ENCODE data around the gene FYCO1.

Gene FYCO1

GRCh38 chr3:45947361-45947760, 48.3 kb downstream of the FYCO1 start:
- in situ Hi-C loops (cut with MboI; ENCODE audit: low sequenced_read_pairs), result loop anchor here (10.0 to 25.0 kb wide), 2 partner anchors 127 to 415 kb away; partner anchors contain the start of genes CCR2 and CCR5

- in situ Hi-C loops (cut with MboI; ENCODE audit: low sequenced_read_pairs), result loop anchor here (10.0 to 25.0 kb wide), 2 partner anchors 128 to 415 kb away; partner anchors contain the start of genes CCR2 and CCR5
Observed at GRCh38 chr3:45946875-45947274, 48.7 kb downstream of the FYCO1 start.

GRCh38 chr3:45946307-45946706, 49.3 kb downstream of the FYCO1 start:
- in situ Hi-C loops (cut with MboI; ENCODE audit: low sequenced_read_pairs), result loop anchor here (10.0 to 25.0 kb wide), 2 partner anchors 128 to 416 kb away; partner anchors contain the start of genes CCR2 and CCR5

- in situ Hi-C loops (cut with MboI; ENCODE audit: low sequenced_read_pairs), result loop anchor here (10.0 to 25.0 kb wide), 2 partner anchors 130 to 417 kb away; partner anchors contain the start of genes CCR2 and CCR5
Observed at GRCh38 chr3:45944830-45945620, 50.6 kb downstream of the FYCO1 start.

- in situ Hi-C loops (cut with MboI; ENCODE audit: low sequenced_read_pairs), result loop anchor here (10.0 to 25.0 kb wide), 2 partner anchors 131 to 419 kb away; partner anchors contain the start of genes CCR2 and CCR5
Observed at GRCh38 chr3:45943207-45943846, 52.3 kb downstream of the FYCO1 start, which contains the start of gene CXCR6. CXCR6 (plus strand) TSS chr3:45943464; CDS start chr3:45946482, 3,018 bp downstream.

GRCh38 chr3:45942051-45942825, 53.4 kb downstream of the FYCO1 start:
- in situ Hi-C loops (cut with MboI; ENCODE audit: low sequenced_read_pairs), result loop anchor here (10.0 to 25.0 kb wide), 2 partner anchors 133 to 420 kb away; partner anchors contain the start of genes CCR2 and CCR5

- in situ Hi-C loops (cut with MboI; ENCODE audit: low sequenced_read_pairs), result loop anchor here (10.0 to 25.0 kb wide), 2 partner anchors 134 to 421 kb away; partner anchors contain the start of genes CCR2 and CCR5
Observed at GRCh38 chr3:45940781-45941365, 54.8 kb downstream of the FYCO1 start.

GRCh38 chr3:45940004-45940780, 55.4 kb downstream of the FYCO1 start:
- in situ Hi-C loops (cut with MboI; ENCODE audit: low sequenced_read_pairs), result loop anchor here (10.0 to 25.0 kb wide), 2 partner anchors 135 to 422 kb away; partner anchors contain the start of genes CCR2 and CCR5

- in situ Hi-C loops (cut with MboI; ENCODE audit: low sequenced_read_pairs), result loop anchor here (25.0 kb wide), 1 partner anchor 423 kb away; the partner anchor contains the start of genes CCR2 and CCR5
Observed at GRCh38 chr3:45939341-45939771, 56.3 kb downstream of the FYCO1 start.

- in situ Hi-C loops (cut with MboI; ENCODE audit: low sequenced_read_pairs), result loop anchor here (25.0 kb wide), 1 partner anchor 423 kb away; the partner anchor contains the start of genes CCR2 and CCR5
Observed at GRCh38 chr3:45938864-45939263, 56.8 kb downstream of the FYCO1 start.

- in situ Hi-C loops (cut with MboI; ENCODE audit: low sequenced_read_pairs), result loop anchor here (25.0 kb wide), 1 partner anchor 424 kb away; the partner anchor contains the start of genes CCR2 and CCR5
Observed at GRCh38 chr3:45938043-45938435, 57.6 kb downstream of the FYCO1 start.

GRCh38 chr3:45937206-45938042, 58.2 kb downstream of the FYCO1 start:
- in situ Hi-C loops (cut with MboI; ENCODE audit: low sequenced_read_pairs), result loop anchor here (25.0 kb wide), 1 partner anchor 425 kb away; the partner anchor contains the start of genes CCR2 and CCR5

GRCh38 chr3:45936261-45936660, 59.4 kb downstream of the FYCO1 start:
- in situ Hi-C loops (cut with MboI; ENCODE audit: low sequenced_read_pairs), result loop anchor here (25.0 kb wide), 1 partner anchor 426 kb away; the partner anchor contains the start of genes CCR2 and CCR5

- in situ Hi-C loops (cut with MboI; ENCODE audit: low sequenced_read_pairs), result loop anchor here (25.0 kb wide), 1 partner anchor 429 kb away; the partner anchor contains the start of genes CCR2 and CCR5
Observed at GRCh38 chr3:45933591-45933990, 62.0 kb downstream of the FYCO1 start.

GRCh38 chr3:45932112-45932511, 63.5 kb downstream of the FYCO1 start:
- in situ Hi-C loops (cut with MboI; ENCODE audit: low sequenced_read_pairs), result loop anchor here (25.0 kb wide), 1 partner anchor 430 kb away; the partner anchor contains the start of genes CCR2 and CCR5

- in situ Hi-C loops (cut with MboI; ENCODE audit: low sequenced_read_pairs), result loop anchor here (25.0 kb wide), 1 partner anchor 431 kb away; the partner anchor contains the start of genes CCR2 and CCR5
Observed at GRCh38 chr3:45931496-45931895, 64.1 kb downstream of the FYCO1 start.

- in situ Hi-C loops (cut with MboI; ENCODE audit: low sequenced_read_pairs), result loop anchor here (25.0 kb wide), 1 partner anchor 433 kb away; the partner anchor contains the start of genes CCR2 and CCR5
Observed at GRCh38 chr3:45929042-45929679, 66.5 kb downstream of the FYCO1 start.

All from HL-60/S4 treated with phorbol 12-myristate 13-acetate at 8.2 ng/mL for 4 days and 3 days (cell line).